ENCODE measurements around the gene LMAN1L.
A peak's percentile ranks its signal among the peaks of the same experiment; 100 is the strongest.

Gene LMAN1L

GRCh38 chr15:74838137-74838516, 25.5 kb downstream of the LMAN1L start:
- Histone ChIP-seq H3K36me3 (ENCODE audit: control insufficient read depth, low read length) (peaks cover 8% of the 10 kb centered on the region; the same call in 1 of the 2 replicates), H3K9me2 (replicated peaks; ENCODE audit: control insufficient read depth, low read length) (no peaks in the 10 kb centered on the region), H4K20me1 (ENCODE audit: control insufficient read depth, insufficient read depth, low read depth, low read length) (peaks cover 4% of the 10 kb centered on the region; the same call in 1 of the 2 replicates)

GRCh38 chr15:74838746-74839525, 26.3 kb downstream of the LMAN1L start:
- Histone ChIP-seq H3K4me1 (ENCODE audit: control insufficient read depth, low read length) (peaks cover 21% of the 10 kb centered on the region), H3K27ac (ENCODE audit: low read depth, low read length) (no peak overlapping the region)

More at GRCh38 chr15:74838137-74838516, 25.5 kb downstream of the LMAN1L start:
- Histone ChIP-seq H3K79me2 (ENCODE audit: control insufficient read depth, low read length) (peaks cover 7% of the 10 kb centered on the region; the same call in 1 of the 2 replicates), H3K4me3 (ENCODE audit: low read length) (no peak overlapping the region), H3K9me3 (ENCODE audit: control insufficient read depth, insufficient read depth, low read length) (no peaks in the 10 kb centered on the region), H3F3A (ENCODE audit: control insufficient read depth, insufficient read depth) (no peaks in the 10 kb centered on the region), H3K27me3 (ENCODE audit: control insufficient read depth, low read length) (no peaks in the 10 kb centered on the region), H3K27ac (ENCODE audit: low read depth, low read length) (no peak overlapping the region), H3K4me1 (ENCODE audit: control insufficient read depth, low read length) (peaks cover 21% of the 10 kb centered on the region), H3K4me2 (ENCODE audit: low read length) (no peak overlapping the region)
- TF ChIP-seq EZH2phosphoT487 (IDR thresholded peaks at IDR 0.05; ENCODE audit: borderline replicate concordance, low read length) (no peak), CTCF (IDR thresholded peaks at IDR 0.05; ENCODE audit: low read depth, low read length, poor library complexity, severe bottlenecking) (no peak)

GRCh38 chr15:74839526-74840395, 27.1 kb downstream of the LMAN1L start:
- Histone ChIP-seq H3K9me3 (ENCODE audit: control insufficient read depth, insufficient read depth, low read length) (no peaks in the 10 kb centered on the region), H3K27me3 (ENCODE audit: control insufficient read depth, low read length) (no peaks in the 10 kb centered on the region), H3K4me1 (ENCODE audit: control insufficient read depth, low read length) (peaks cover 22% of the 10 kb centered on the region), H4K20me1 (ENCODE audit: control insufficient read depth, insufficient read depth, low read depth, low read length) (peaks cover 4% of the 10 kb centered on the region; the same call in 1 of the 2 replicates), H3K4me2 (ENCODE audit: low read length) (no peak overlapping the region), H3F3A (ENCODE audit: control insufficient read depth, insufficient read depth) (no peaks in the 10 kb centered on the region), H3K79me2 (ENCODE audit: control insufficient read depth, low read length) (peaks cover 7% of the 10 kb centered on the region; the same call in 1 of the 2 replicates), H3K27ac (ENCODE audit: low read depth, low read length) (no peak overlapping the region), H3K4me3 (ENCODE audit: low read length) (no peak overlapping the region), H3K36me3 (ENCODE audit: control insufficient read depth, low read length) (peaks cover 16% of the 10 kb centered on the region), H3K9me2 (replicated peaks; ENCODE audit: control insufficient read depth, low read length) (no peaks in the 10 kb centered on the region)
- peak; percentile 43 for TF ChIP-seq CTCF (IDR thresholded peaks at IDR 0.05; ENCODE audit: low read depth, low read length, poor library complexity, severe bottlenecking)
- no peak for TF ChIP-seq EZH2phosphoT487 (IDR thresholded peaks at IDR 0.05; ENCODE audit: borderline replicate concordance, low read length)

More at GRCh38 chr15:74838746-74839525, 26.3 kb downstream of the LMAN1L start:
- H3F3A ChIP-seq (ENCODE audit: control insufficient read depth, insufficient read depth), result no peaks in the 10 kb centered on the region
- TF ChIP-seq CTCF (IDR thresholded peaks at IDR 0.05; ENCODE audit: low read depth, low read length, poor library complexity, severe bottlenecking), result no peak
- TF ChIP-seq EZH2phosphoT487 (IDR thresholded peaks at IDR 0.05; ENCODE audit: borderline replicate concordance, low read length), result no peak
- H3K27me3 ChIP-seq (ENCODE audit: control insufficient read depth, low read length), result no peaks in the 10 kb centered on the region
- H3K36me3 ChIP-seq (ENCODE audit: control insufficient read depth, low read length), result peaks cover 8% of the 10 kb centered on the region; the same call in 1 of the 2 replicates
- H3K9me3 ChIP-seq (ENCODE audit: control insufficient read depth, insufficient read depth, low read length), result no peaks in the 10 kb centered on the region
- H3K4me3 ChIP-seq (ENCODE audit: low read length), result no peak overlapping the region
- no peak overlapping the region for H3K4me2 ChIP-seq (ENCODE audit: low read length)
- no peaks in the 10 kb centered on the region for H3K9me2 ChIP-seq (replicated peaks; ENCODE audit: control insufficient read depth, low read length)
- H3K79me2 ChIP-seq (ENCODE audit: control insufficient read depth, low read length), result peaks cover 7% of the 10 kb centered on the region; the same call in 1 of the 2 replicates
- peaks cover 4% of the 10 kb centered on the region; the same call in 1 of the 2 replicates for H4K20me1 ChIP-seq (ENCODE audit: control insufficient read depth, insufficient read depth, low read depth, low read length)

Measured in DOHH2 (cell line).